Trophoblast cell (in vitro differentiated cells and primary cell): Measurements from ENCODE around the gene ATP2B3.

Experiments
- DNase-seq, 2 donors: peaks; one replicate each; pipeline ENCODE4 v3.0.0-alpha.2; 2016
- H2AFZ ChIP-seq: 2 replicates; pipeline ENCODE4 v1.6.1; 2013; ENCODE audit warnings: low read length, moderate library complexity, mild to moderate bottlenecking; ENCODE audit not compliant: insufficient read depth, poor library complexity
- H2AK5ac ChIP-seq: 2 replicates; pipeline ENCODE4 v1.6.1; 2013; ENCODE audit warnings: mild to moderate bottlenecking, low read length
- H2BK120ac ChIP-seq: 2 replicates; pipeline ENCODE4 v1.6.1; 2013; ENCODE audit warnings: low read length, mild to moderate bottlenecking, moderate library complexity; ENCODE audit not compliant: insufficient read depth, poor library complexity
- H2BK12ac ChIP-seq: 2 replicates; pipeline ENCODE4 v1.6.1; 2013; ENCODE audit warnings: mild to moderate bottlenecking, low read length, moderate library complexity
- H2BK5ac ChIP-seq: 2 replicates; pipeline ENCODE4 v1.6.1; 2013; ENCODE audit warnings: low read length, low read depth, moderate library complexity, mild to moderate bottlenecking; ENCODE audit not compliant: poor library complexity
- H3K14ac ChIP-seq: 2 replicates; pipeline ENCODE4 v1.6.1; 2013; ENCODE audit warnings: mild to moderate bottlenecking, low read length
- H3K18ac ChIP-seq: 2 replicates; pipeline ENCODE4 v1.6.1; 2013; ENCODE audit warnings: mild to moderate bottlenecking, low read length
- H3K23ac ChIP-seq: 2 replicates; pipeline ENCODE4 v1.6.1; 2013; ENCODE audit warnings: low read length
- H3K27ac ChIP-seq: 2 replicates; pipeline ENCODE4 v1.5.1; 2013; ENCODE audit warnings: low read depth, mild to moderate bottlenecking, inconsistent platforms, low read length, moderate library complexity
- H3K27me3 ChIP-seq: 2 replicates; pipeline ENCODE4 v1.6.1; 2013; ENCODE audit warnings: inconsistent platforms, mild to moderate bottlenecking, low read length, moderate library complexity; ENCODE audit not compliant: insufficient read depth
- H3K36me3 ChIP-seq, 2 experiments: 1 replicate in 1 of 2; 2 replicates in 1 of 2; pipeline ENCODE4 v1.6.1; 2013; ENCODE audit warnings: low read length in 2 of 2, mild to moderate bottlenecking in 2 of 2, moderate library complexity in 1 of 2; ENCODE audit not compliant: insufficient read depth in 2 of 2, control insufficient read depth in 1 of 2
- H3K4ac ChIP-seq: 2 replicates; pipeline ENCODE4 v1.6.1; 2013; ENCODE audit warnings: low read depth, mild to moderate bottlenecking, low read length, moderate library complexity
- H3K4me1 ChIP-seq, 2 experiments: 1 replicate in 1 of 2; 2 replicates in 1 of 2; pipeline ENCODE4 v1.6.1; 2013; ENCODE audit warnings: low read length in 2 of 2, mild to moderate bottlenecking in 2 of 2, moderate library complexity in 1 of 2; ENCODE audit not compliant: insufficient read depth in 2 of 2, control insufficient read depth in 1 of 2
- H3K4me2 ChIP-seq: 2 replicates; pipeline ENCODE4 v1.6.1; 2013; ENCODE audit warnings: inconsistent platforms, mild to moderate bottlenecking, low read length, moderate library complexity
- H3K4me3 ChIP-seq: 2 replicates; pipeline ENCODE4 v1.5.1; 2013; ENCODE audit warnings: mild to moderate bottlenecking, low read depth, low read length, inconsistent platforms
- H3K79me1 ChIP-seq: one replicate; pipeline ENCODE4 v1.6.1; 2013; ENCODE audit warnings: low read length
- H3K79me2 ChIP-seq: 2 replicates; pipeline ENCODE4 v1.6.1; 2013; ENCODE audit warnings: low read length, mild to moderate bottlenecking; ENCODE audit not compliant: control insufficient read depth, insufficient read depth, poor library complexity
- H3K9ac ChIP-seq: 2 replicates; pipeline ENCODE4 v1.6.1; 2013; ENCODE audit warnings: mild to moderate bottlenecking, low read length
- H3K9me3 ChIP-seq: 2 replicates; pipeline ENCODE4 v1.6.1; 2013; ENCODE audit warnings: low read depth, mild to moderate bottlenecking, control low read depth, inconsistent platforms, low read length; ENCODE audit not compliant: insufficient read depth
- H4K12ac ChIP-seq: 2 replicates; pipeline ENCODE4 v1.6.1; 2013; ENCODE audit warnings: low read depth, mild to moderate bottlenecking, low read length, moderate library complexity
- H4K8ac ChIP-seq: 2 replicates; pipeline ENCODE4 v1.6.1; 2013; ENCODE audit warnings: low read depth, mild to moderate bottlenecking, low read length, moderate library complexity
- H4K91ac ChIP-seq: one replicate; pipeline ENCODE4 v1.6.1; 2013; ENCODE audit warnings: low read depth, mild to moderate bottlenecking, low read length, moderate library complexity
- WGBS: extraction: QIAGEN DNeasy Blood & Tissue Kit; methylation state at CpG from one replicate; pipeline ENCODE4 v1.1.7; 2013; ENCODE audit warnings: missing lambda C conversion rate; ENCODE audit not compliant: insufficient read length, insufficient coverage; ENCODE audit errors: extremely low coverage; 5-methylcytosine and 5-hydroxymethylcytosine counted together

ATP2B3 gene

DNA sequence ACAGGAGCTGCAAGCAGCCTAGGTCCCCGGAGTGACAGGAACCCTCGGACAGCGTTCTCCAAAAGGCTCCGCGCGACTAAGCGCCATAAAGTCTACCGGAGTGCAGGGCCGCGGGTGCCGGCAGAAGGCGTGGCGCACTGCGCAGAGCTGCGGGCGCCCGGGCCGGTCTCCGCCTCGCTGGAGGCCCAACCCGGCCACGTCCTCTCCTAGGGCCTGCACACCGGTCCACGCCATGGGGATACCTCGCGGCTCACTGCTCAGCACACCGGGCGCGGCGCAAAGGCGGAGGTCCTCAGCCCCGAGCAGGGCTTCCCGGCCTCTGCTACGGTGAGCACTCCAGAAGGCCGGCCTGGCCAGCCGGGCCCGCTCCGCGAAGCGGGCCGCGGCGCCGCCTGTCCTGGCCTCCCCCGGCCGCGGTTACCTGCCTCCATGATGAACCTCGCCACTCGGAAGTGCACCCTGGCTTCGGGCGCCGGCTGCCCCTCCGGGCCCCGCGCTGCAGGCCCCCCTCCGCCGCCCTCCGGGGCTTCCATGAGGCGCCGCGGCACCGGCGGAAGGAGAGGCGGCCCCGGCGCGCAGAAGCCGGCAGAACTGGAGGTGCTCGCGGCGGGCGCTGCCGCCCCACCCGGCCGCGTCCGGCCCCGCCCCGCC lies 81.2 kb downstream of the ATP2B3 start, which contains the start of gene CCNQ:
CCNQ (minus strand) TSS at position 599 of the 651 bp plus-strand sequence; CDS start at position 533, 66 bp downstream.
- Histone ChIP-seq H3K4me3 (peak within 1 kb of the TSS; percentile 83), H2AFZ (peak within 1 kb of the TSS; percentile 83), H3K79me2 (peaks cover 3% of the 10 kb centered on the region), H3K36me3 (peaks cover 16 to 17% of the 10 kb centered on the region in 2 experiments), H4K12ac (no peak within 1 kb of the TSS), H2BK120ac (peak within 1 kb of the TSS; percentile 18), H3K9ac (peak within 1 kb of the TSS; percentile 87), H4K91ac (peak within 1 kb of the TSS; percentile 74), H3K27ac (peak within 1 kb of the TSS; percentile 37), H2BK12ac (peak within 1 kb of the TSS; percentile 29), H4K8ac (peak within 1 kb of the TSS; percentile 84), H3K18ac (peak within 1 kb of the TSS; percentile 92), H3K9me3 (no peaks in the 10 kb centered on the region), H2BK5ac (peak within 1 kb of the TSS; percentile 48), H3K4ac (no peak within 1 kb of the TSS), H2AK5ac (no peak within 1 kb of the TSS), H3K27me3 (no peaks in the 10 kb centered on the region), H3K23ac (no peak within 1 kb of the TSS), H3K4me1 (peaks cover 3 to 10% of the 10 kb centered on the region in 2 experiments), H3K79me1 (peaks cover 3% of the 10 kb centered on the region), H3K14ac (peak within 1 kb of the TSS; percentile 81), H3K4me2 (peak within 1 kb of the TSS; percentile 78)
- no CpG with 5 or more reads among the region's 79 CpGs for WGBS
- DNase-seq, result peak; percentile 63 to 72

GRCh38 chrX:153599192-153600031 lies 82.0 kb downstream of the ATP2B3 start:
- peak overlapping the region; percentile 61 for H3K4me2 ChIP-seq
- H2BK120ac ChIP-seq, result peak overlapping the region; percentile 18
- no peak overlapping the region for H2AK5ac ChIP-seq
- H4K12ac ChIP-seq, result no peak overlapping the region
- peak overlapping the region; percentile 81 for H3K14ac ChIP-seq
- peak overlapping the region; percentile 48 for H2BK5ac ChIP-seq
- peak overlapping the region; percentile 74 for H4K91ac ChIP-seq
- H3K79me1 ChIP-seq, result peaks cover 3% of the 10 kb centered on the region
- WGBS, result no CpG with 5 or more reads among the region's 79 CpGs
- H2BK12ac ChIP-seq, result peak overlapping the region; percentile 29
- peak overlapping the region; percentile 92 for H3K18ac ChIP-seq
- H3K23ac ChIP-seq, result no peak overlapping the region
- peak overlapping the region; percentile 81 for H3K4me3 ChIP-seq
- peaks cover 3% of the 10 kb centered on the region for H3K79me2 ChIP-seq
- H3K9ac ChIP-seq, result peak overlapping the region; percentile 84
- H2AFZ ChIP-seq, result peak overlapping the region; percentile 83
- H3K27me3 ChIP-seq, result no peaks in the 10 kb centered on the region
- no peak overlapping the region for H3K4ac ChIP-seq
- peak overlapping the region; percentile 29 for H3K27ac ChIP-seq
- H3K9me3 ChIP-seq, result no peaks in the 10 kb centered on the region
- peak; percentile 74 to 89 for DNase-seq
- peak overlapping the region; percentile 84 for H4K8ac ChIP-seq
- peaks cover 3 to 10% of the 10 kb centered on the region in 2 experiments for H3K4me1 ChIP-seq
- H3K36me3 ChIP-seq, result peaks cover 8 to 10% of the 10 kb centered on the region in 2 experiments

DNA sequence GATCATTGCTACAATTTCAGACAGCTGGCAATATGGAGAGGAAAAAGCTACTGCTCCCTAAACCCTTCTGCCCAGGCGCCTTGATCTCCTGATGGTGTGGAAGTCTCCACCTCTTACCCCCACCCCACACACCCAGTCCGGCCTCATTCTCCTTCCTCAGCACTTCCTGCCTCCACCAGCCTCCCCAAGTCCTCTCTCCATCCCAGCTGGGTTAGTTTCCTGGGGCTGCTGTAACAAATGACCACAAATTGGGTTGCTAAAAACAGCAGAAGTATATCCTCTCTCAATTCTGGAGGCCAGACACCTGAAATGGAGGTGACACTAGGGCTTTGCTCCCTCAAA lies 82.6 kb downstream of the ATP2B3 start:
- Histone ChIP-seq H3K27me3 (no peaks in the 10 kb centered on the region), H3K79me2 (peaks cover 3% of the 10 kb centered on the region), H3K23ac (no peak overlapping the region), H2BK5ac (no peak overlapping the region), H3K4me2 (peak overlapping the region; percentile 61), H4K8ac (no peak overlapping the region), H2AK5ac (no peak overlapping the region), H3K27ac (no peak overlapping the region), H3K4me1 (peaks cover 3 to 10% of the 10 kb centered on the region in 2 experiments), H3K4me3 (no peak overlapping the region), H3K9ac (no peak overlapping the region), H3K9me3 (no peaks in the 10 kb centered on the region), H3K18ac (no peak overlapping the region), H2BK12ac (no peak overlapping the region), H4K12ac (no peak overlapping the region), H3K14ac (no peak overlapping the region), H3K79me1 (peaks cover 3% of the 10 kb centered on the region), H2BK120ac (no peak overlapping the region), H3K4ac (no peak overlapping the region), H2AFZ (no peak overlapping the region), H4K91ac (no peak overlapping the region), H3K36me3 (peaks cover 4 to 6% of the 10 kb centered on the region in 2 experiments)
- DNase-seq, result no peak
- no CpG with 5 or more reads among the region's 2 CpGs for WGBS

DNA sequence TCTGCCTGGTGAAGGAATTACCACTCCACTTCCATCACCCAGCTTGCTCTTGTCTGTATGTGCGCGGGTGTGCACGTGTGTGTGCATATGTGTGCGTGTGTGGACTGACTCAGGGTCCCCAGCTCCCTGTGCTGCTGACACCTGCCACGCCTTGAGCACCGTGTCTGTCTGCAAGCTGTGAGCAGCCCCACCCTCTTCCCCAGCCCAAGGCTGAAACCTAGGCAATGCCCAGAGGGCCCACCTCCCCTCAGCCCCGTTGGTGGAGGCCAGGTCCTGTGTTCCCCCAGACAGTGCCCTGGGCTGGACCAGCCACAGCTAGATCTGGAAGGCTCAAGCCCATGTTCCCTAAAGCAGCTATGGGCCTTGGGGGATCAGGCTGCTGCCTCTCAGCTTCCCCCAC lies 83.5 kb downstream of the ATP2B3 start:
- Histone ChIP-seq H4K8ac (no peak overlapping the region), H3K36me3 (no peaks in the 10 kb centered on the region), H2BK12ac (no peak overlapping the region), H3K27me3 (no peaks in the 10 kb centered on the region), H4K12ac (no peak overlapping the region), H2BK120ac (no peak overlapping the region), H3K4me1 (peaks cover 3 to 10% of the 10 kb centered on the region in 2 experiments), H3K23ac (no peak overlapping the region), H3K14ac (no peak overlapping the region), H3K9me3 (no peaks in the 10 kb centered on the region), H3K79me2 (peaks cover 3% of the 10 kb centered on the region), H3K4me2 (no peak overlapping the region), H3K79me1 (peaks cover 3% of the 10 kb centered on the region), H2AFZ (peak overlapping the region; percentile 25), H2AK5ac (no peak overlapping the region), H2BK5ac (no peak overlapping the region), H3K18ac (no peak overlapping the region), H3K9ac (no peak overlapping the region), H3K4ac (no peak overlapping the region), H4K91ac (no peak overlapping the region), H3K27ac (no peak overlapping the region), H3K4me3 (no peak overlapping the region)
- WGBS, result no CpG with 5 or more reads among the region's 7 CpGs
- DNase-seq, result no peak
